KMS-11 (cell line): ENCODE measurements around the gene ARPC5L.
"Not testable (repeated sequence)": the region's sequence is repeated elsewhere in the genome, so short reads cannot be mapped to it uniquely, and the experiment has no call there.

Source experiments
- H2AFZ ChIP-seq: fragments of 200-600 bp; sonication (generic); 2 replicates; pipeline ENCODE4 v1.6.1; 2016; ENCODE audit warnings: antibody characterized with exemption, mixed run types, low read depth
- H3K27ac ChIP-seq: fragments of 200-600 bp; sonication (generic); 2 replicates; pipeline ENCODE4 v1.6.1; 2016; ENCODE audit warnings: mild to moderate bottlenecking, mixed run types
- H3K27me3 ChIP-seq: fragments of 200-600 bp; sonication (generic); 2 replicates; pipeline ENCODE4 v1.6.1; 2017; ENCODE audit warnings: mild to moderate bottlenecking, low read depth, mixed run types, moderate library complexity; ENCODE audit not compliant: insufficient read depth
- H3K36me3 ChIP-seq: fragments of 200-600 bp; sonication (generic); 2 replicates; pipeline ENCODE4 v1.6.1; 2017; ENCODE audit warnings: mild to moderate bottlenecking, mixed run types; ENCODE audit not compliant: insufficient read depth
- H3K4me1 ChIP-seq: fragments of 200-600 bp; sonication (generic); 2 replicates; pipeline ENCODE4 v1.6.1; 2016; ENCODE audit warnings: mild to moderate bottlenecking, low read depth, mixed run types; ENCODE audit not compliant: poor library complexity, severe bottlenecking
- H3K4me2 ChIP-seq: fragments of 200-600 bp; sonication (generic); 2 replicates; pipeline ENCODE4 v1.7.0; 2016; ENCODE audit warnings: mild to moderate bottlenecking, mixed run types
- H3K4me3 ChIP-seq: fragments of 200-600 bp; sonication (generic); IDR thresholded peaks from 2 replicates; pipeline ENCODE4 v1.6.1; 2017; ENCODE audit warnings: low read depth, low read length, mixed read lengths; ENCODE audit not compliant: insufficient read depth
- H3K79me2 ChIP-seq: fragments of 200-600 bp; sonication (generic); 2 replicates; pipeline ENCODE4 v1.6.1; 2016; ENCODE audit warnings: low read depth, mixed run types; ENCODE audit not compliant: insufficient read depth
- H3K9ac ChIP-seq: fragments of 200-600 bp; sonication (generic); 2 replicates; pipeline ENCODE4 v1.6.1; 2016; ENCODE audit warnings: mild to moderate bottlenecking, mixed run types
- H4K20me1 ChIP-seq: fragments of 200-600 bp; sonication (generic); 2 replicates; pipeline ENCODE4 v1.6.1; 2016; ENCODE audit warnings: mild to moderate bottlenecking, mixed run types; ENCODE audit not compliant: insufficient read depth
- TF ChIP-seq, protein P1 (sequence below): fragments of 200-600 bp; sonication (generic); conservative IDR thresholded peaks from 2 replicates; pipeline ENCODE4 v1.6.1; 2017; ENCODE audit warnings: low read depth, mild to moderate bottlenecking, antibody characterized with exemption, low read length, moderate library complexity, mixed read lengths

ARPC5L gene

DNA sequence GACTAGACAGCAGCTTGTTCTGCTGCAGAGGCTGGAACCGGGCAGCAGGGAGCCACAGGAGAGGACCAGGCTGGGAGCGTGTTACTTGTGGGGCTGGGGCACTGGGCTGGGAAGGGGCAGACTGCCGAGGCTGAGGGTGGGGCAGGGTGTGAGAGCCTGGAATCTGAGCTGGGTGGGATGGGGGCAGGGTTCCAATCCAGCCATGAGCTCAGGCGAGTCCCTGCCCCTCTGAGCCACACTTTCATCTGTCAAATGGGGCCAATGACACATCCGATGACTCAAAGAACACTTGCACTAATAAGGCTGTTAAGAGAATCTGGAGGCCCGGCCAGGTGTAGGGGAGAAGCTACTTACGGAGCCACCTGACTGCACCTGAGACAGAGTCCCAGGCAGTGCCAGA is 27.3 kb upstream of the ARPC5L start:
- Histone ChIP-seq H3K4me1 (no peaks in the 10 kb centered on the region), H3K36me3 (no peaks in the 10 kb centered on the region), H2AFZ (no peak overlapping the region), H3K9ac (no peak overlapping the region), H4K20me1 (no peaks in the 10 kb centered on the region), H3K4me2 (no peak overlapping the region), H3K4me3 (no peak overlapping the region), H3K27ac (no peak overlapping the region), H3K27me3 (no peaks in the 10 kb centered on the region), H3K79me2 (no peaks in the 10 kb centered on the region)
- TF ChIP-seq, protein P1, sequence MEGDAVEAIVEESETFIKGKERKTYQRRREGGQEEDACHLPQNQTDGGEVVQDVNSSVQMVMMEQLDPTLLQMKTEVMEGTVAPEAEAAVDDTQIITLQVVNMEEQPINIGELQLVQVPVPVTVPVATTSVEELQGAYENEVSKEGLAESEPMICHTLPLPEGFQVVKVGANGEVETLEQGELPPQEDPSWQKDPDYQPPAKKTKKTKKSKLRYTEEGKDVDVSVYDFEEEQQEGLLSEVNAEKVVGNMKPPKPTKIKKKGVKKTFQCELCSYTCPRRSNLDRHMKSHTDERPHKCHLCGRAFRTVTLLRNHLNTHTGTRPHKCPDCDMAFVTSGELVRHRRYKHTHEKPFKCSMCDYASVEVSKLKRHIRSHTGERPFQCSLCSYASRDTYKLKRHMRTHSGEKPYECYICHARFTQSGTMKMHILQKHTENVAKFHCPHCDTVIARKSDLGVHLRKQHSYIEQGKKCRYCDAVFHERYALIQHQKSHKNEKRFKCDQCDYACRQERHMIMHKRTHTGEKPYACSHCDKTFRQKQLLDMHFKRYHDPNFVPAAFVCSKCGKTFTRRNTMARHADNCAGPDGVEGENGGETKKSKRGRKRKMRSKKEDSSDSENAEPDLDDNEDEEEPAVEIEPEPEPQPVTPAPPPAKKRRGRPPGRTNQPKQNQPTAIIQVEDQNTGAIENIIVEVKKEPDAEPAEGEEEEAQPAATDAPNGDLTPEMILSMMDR = no peak

DNA sequence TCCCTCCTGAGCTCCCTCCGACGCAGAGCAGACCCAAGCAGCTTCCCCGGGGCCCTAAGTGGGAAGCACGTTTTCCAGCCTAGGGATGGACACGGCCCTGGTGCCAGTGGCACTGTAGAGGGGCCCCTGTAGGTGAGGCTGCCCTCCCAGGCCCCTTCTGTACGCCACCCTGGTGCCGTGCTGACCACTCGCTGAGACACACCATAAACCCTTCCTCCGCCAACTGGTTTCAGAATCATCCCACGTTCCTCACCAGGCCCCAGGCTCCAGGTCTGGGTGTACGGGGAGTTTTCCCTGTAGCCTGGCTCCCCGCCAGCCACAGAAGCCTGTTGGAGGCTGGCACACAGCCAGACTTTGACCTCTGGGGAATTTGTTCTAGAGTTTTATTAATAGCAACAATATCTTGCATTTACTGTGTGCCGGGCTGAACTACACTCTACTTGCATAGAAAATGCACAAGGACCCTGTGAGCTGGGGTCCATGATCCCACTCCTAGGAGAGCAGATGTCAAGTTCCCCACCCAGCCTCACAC is 26.8 kb upstream of the ARPC5L start:
- H4K20me1 ChIP-seq = no peaks in the 10 kb centered on the region
- H3K9ac ChIP-seq = no peak overlapping the region
- no peak overlapping the region for H3K27ac ChIP-seq
- no peak overlapping the region for H3K4me3 ChIP-seq
- H3K79me2 ChIP-seq = no peaks in the 10 kb centered on the region
- H2AFZ ChIP-seq = no peak overlapping the region
- H3K36me3 ChIP-seq = no peaks in the 10 kb centered on the region
- no peak overlapping the region for H3K4me2 ChIP-seq
- no peaks in the 10 kb centered on the region for H3K27me3 ChIP-seq
- TF ChIP-seq, protein P1 = no peak
- no peaks in the 10 kb centered on the region for H3K4me1 ChIP-seq

DNA sequence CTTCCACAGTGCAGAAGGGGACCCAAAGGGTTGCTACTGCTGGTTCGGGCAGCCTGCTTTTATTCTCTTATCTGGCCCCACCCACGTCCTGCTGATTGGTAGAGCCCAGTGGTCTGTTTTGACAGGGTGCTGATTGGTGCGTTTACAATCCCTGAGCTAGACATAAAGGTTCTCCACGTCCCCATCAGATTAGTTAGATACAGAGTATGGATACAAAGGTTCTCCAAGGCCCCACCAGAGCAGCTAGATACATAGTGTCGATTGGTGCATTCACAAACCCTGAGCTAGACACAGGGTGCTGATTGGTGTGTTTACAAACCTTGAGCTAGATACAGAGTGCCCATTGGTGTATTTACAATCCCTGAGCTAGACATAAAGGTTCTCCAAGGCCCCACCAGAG is 23.8 kb upstream of the ARPC5L start:
- H3K4me1 ChIP-seq, H3K27ac ChIP-seq, H3K4me3 ChIP-seq, H3K36me3 ChIP-seq, H3K79me2 ChIP-seq, H3K27me3 ChIP-seq, H2AFZ ChIP-seq, H3K4me2 ChIP-seq, H3K9ac ChIP-seq, H4K20me1 ChIP-seq: not testable (repeated sequence)

DNA sequence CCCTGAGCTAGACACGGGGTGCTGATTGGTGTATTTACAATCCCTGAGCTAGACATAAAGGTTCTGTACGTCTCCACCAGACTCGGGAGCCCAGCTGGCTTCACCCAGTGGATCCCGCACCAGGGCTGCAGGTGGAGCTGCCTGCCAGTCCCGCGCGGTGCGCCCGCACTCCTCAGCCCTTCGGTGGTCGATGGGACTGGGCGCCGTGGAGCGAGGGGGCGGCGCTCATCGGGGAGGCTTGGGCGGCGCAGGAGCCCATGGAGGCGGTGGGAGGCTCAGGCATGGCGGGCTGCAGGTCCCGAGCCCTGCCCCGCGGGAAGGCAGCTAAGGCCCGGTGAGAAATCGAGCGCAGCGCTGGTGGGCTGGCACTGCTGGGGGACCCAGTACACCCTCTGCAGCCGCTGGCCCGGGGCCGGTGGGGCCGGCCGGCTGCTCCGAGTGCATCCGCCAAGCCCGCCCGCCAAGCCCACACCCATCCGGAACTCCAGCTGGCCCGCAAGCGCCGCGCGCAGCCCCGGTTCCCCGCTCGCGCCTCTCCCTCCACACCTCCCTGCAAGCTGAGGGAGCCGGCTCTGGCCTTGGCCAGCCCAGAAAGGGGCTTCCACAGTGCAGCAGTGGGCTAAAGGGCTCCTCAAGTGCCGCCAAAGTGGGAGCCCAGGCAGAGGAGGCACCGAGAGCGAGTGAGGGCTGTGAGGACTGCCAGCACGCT is 23.2 kb upstream of the ARPC5L start:
- H3K9ac ChIP-seq, H3K36me3 ChIP-seq, H3K27me3 ChIP-seq, H3K79me2 ChIP-seq, H3K4me2 ChIP-seq, H3K27ac ChIP-seq, H3K4me1 ChIP-seq, H3K4me3 ChIP-seq, H2AFZ ChIP-seq, H4K20me1 ChIP-seq: not testable (repeated sequence)

DNA sequence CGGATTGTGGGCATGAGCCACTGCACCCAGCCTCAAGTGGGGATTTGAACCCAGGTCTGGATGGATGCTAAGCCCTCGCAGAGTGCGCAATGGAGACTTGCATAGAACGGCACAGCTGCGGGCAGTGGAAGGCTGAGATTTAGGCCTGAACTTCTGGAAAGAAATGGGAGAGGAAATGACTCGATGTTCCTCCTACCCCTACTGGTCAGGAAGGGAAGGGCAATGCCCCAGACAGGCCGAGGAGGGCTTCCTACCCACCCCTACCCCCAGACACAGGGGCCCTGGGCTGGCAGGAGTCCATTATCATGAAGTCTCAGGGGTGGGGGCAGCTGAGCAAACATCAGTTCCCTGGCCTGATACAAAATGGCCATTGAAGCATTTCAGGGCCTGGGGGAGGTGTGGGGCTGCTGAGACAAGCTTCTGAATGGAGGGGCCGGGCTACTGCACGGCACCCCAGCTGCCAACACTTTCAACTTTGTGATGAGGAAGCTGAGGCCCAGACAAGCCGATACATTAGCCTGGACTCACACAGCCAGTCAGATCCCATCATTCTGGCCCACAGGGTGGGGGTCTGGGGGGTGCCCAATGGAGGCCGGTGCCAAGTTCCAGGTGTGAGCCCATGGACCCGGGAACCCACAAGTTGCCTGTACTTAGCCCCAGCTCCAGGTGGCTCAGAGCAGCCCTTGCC is 22.2 kb upstream of the ARPC5L start:
- TF ChIP-seq, protein P1 = peak; percentile 21; the same call in 1 of the 2 replicates
- Histone ChIP-seq H2AFZ (no peak overlapping the region), H3K79me2 (no peaks in the 10 kb centered on the region), H3K4me1 (no peaks in the 10 kb centered on the region), H3K4me2 (no peak overlapping the region), H3K9ac (no peak overlapping the region), H3K36me3 (no peaks in the 10 kb centered on the region), H3K4me3 (no peak overlapping the region), H4K20me1 (no peaks in the 10 kb centered on the region), H3K27ac (no peak overlapping the region), H3K27me3 (no peaks in the 10 kb centered on the region)
